ENCODE data around the gene PKN2. TPM values are rescaled to one million over a fixed set of nuclear protein-coding genes. Genes with fewer than 3 reads are reported as not detected.

Gene PKN2
- total RNA-seq, 1 experiment from 2014 or later = 74.1 TPM

- intact Hi-C loops (cut with micrococcal nuclease; ENCODE audit: unreplicated experiment) = no loop called here
- Histone ChIP-seq H3K4me3 (ENCODE audit: low read depth in 2 of 2, low read length in 2 of 2) (no peak overlapping the region), H3K36me3 (ENCODE audit: control insufficient read depth, insufficient read depth, low read length) (peaks cover 6% of the 10 kb centered on the region; the same call in 1 of the 2 replicates), H3K27ac (ENCODE audit: low read length) (no peak overlapping the region), H3K4me1 (ENCODE audit: control insufficient read depth, insufficient read depth, low read length) (no peaks in the 10 kb centered on the region), H3K9me3 (ENCODE audit: control insufficient read depth, insufficient read depth, low read depth, low read length) (no peaks in the 10 kb centered on the region), H3K27me3 (ENCODE audit: control insufficient read depth, insufficient read depth, low read length) (no peaks in the 10 kb centered on the region)
- TF ChIP-seq TCF7L2 (IDR thresholded peaks at IDR 0.05; ENCODE audit: low read depth, low read length) = no peak
- no peak for TF ChIP-seq CTCF (IDR thresholded peaks at IDR 0.05)
- no peak for TF ChIP-seq SIN3A (IDR thresholded peaks at IDR 0.05; ENCODE audit: borderline replicate concordance, insufficient read depth, low read depth, low read length)
- TF ChIP-seq POLR2AphosphoS5 (IDR thresholded peaks at IDR 0.05; ENCODE audit: low read depth, low read length) = no peak
- TF ChIP-seq REST (IDR thresholded peaks at IDR 0.05; ENCODE audit: insufficient read depth in 1 of 2, low read depth in 2 of 2, low read length in 1 of 2) = no peak
- CTCF ChIA-PET = no interaction called here
- in situ Hi-C loops (cut with HindIII; ENCODE audit: low pct_unique_long_range_greater_than_20kb, low sequenced_read_pairs) = no loop called here
- no peak for ATAC-seq
- no TSS peak for BruUV-seq (replicated peaks)
- POLR2A ChIA-PET = interaction anchor here (0.6 kb wide), 1 partner anchor 862 kb away, joined by 3 read pairs; no protein-coding TSS in a partner anchor
- DNase-seq (ENCODE audit: low read depth, low spot score) = no peak
These were observed 95.8 kb downstream of the PKN2 start for GRCh38 chr1:88779880-88780279.

- H3K36me3 ChIP-seq (ENCODE audit: control insufficient read depth, insufficient read depth, low read length) = peaks cover 8% of the 10 kb centered on the region; the same call in 1 of the 2 replicates
- no peak for TF ChIP-seq CTCF (IDR thresholded peaks at IDR 0.05)
- TF ChIP-seq POLR2AphosphoS5 (IDR thresholded peaks at IDR 0.05; ENCODE audit: low read depth, low read length) = no peak
- no peak for TF ChIP-seq REST (IDR thresholded peaks at IDR 0.05; ENCODE audit: insufficient read depth in 1 of 2, low read depth in 2 of 2, low read length in 1 of 2)
- no peak for TF ChIP-seq SIN3A (IDR thresholded peaks at IDR 0.05; ENCODE audit: borderline replicate concordance, insufficient read depth, low read depth, low read length)
- TF ChIP-seq TCF7L2 (IDR thresholded peaks at IDR 0.05; ENCODE audit: low read depth, low read length) = no peak
- H3K27ac ChIP-seq (ENCODE audit: low read length) = no peak overlapping the region
- ChIA-PET POLR2A (no interaction called here), CTCF (no interaction called here)
- BruUV-seq (replicated peaks) = no TSS peak
- in situ Hi-C loops (cut with HindIII; ENCODE audit: low pct_unique_long_range_greater_than_20kb, low sequenced_read_pairs) (no loop called here), intact Hi-C loops (cut with micrococcal nuclease; ENCODE audit: unreplicated experiment) (no loop called here)
- ATAC-seq (no peak), DNase-seq (ENCODE audit: low read depth, low spot score) (no peak)
- no peak overlapping the region for H3K4me3 ChIP-seq (ENCODE audit: low read depth in 2 of 2, low read length in 2 of 2)
- no peaks in the 10 kb centered on the region for H3K9me3 ChIP-seq (ENCODE audit: control insufficient read depth, insufficient read depth, low read depth, low read length)
- H3K4me1 ChIP-seq (ENCODE audit: control insufficient read depth, insufficient read depth, low read length) = no peaks in the 10 kb centered on the region
- no peaks in the 10 kb centered on the region for H3K27me3 ChIP-seq (ENCODE audit: control insufficient read depth, insufficient read depth, low read length)
These were observed 96.4 kb downstream of the PKN2 start for GRCh38 chr1:88780485-88780884.
